ENCODE results near the gene MMP21. TPM values are rescaled to one million over a fixed set of nuclear protein-coding genes. Genes with fewer than 3 reads are reported as not detected.

MMP21 gene
- not detected in 2 replicates for total RNA-seq
- 0.21 and 0.22 TPM in 2 replicates for polyA plus RNA-seq

GRCh38 chr10:125775491-125776106 lies at the start of gene MMP21:
Gene MMP21 (minus strand): TSS chr10:125775821. CDS start chr10:125775821, 0 bp downstream.
- WGBS (ENCODE audit: low lambda C conversion rate, missing lambda C conversion rate): 94% methylated on average over 25 of the region's 26 CpGs
- Histone ChIP-seq H3K4me1 (ENCODE audit: insufficient read depth) (no peaks in the 10 kb centered on the region), H3K36me3 (replicated peaks; ENCODE audit: insufficient read depth, low read depth) (no peaks in the 10 kb centered on the region), H4K20me1 (ENCODE audit: insufficient read depth, poor library complexity, severe bottlenecking) (no peaks in the 10 kb centered on the region), H3K79me2 (no peaks in the 10 kb centered on the region), H3K27ac (no peak within 1 kb of the TSS), H2AFZ (no peak within 1 kb of the TSS), H3K4me2 (no peak within 1 kb of the TSS), H3K9me3 (ENCODE audit: low read depth) (no peaks in the 10 kb centered on the region), H3K9me2 (replicated peaks; ENCODE audit: insufficient read depth) (no peaks in the 10 kb centered on the region), H3K4me3 (no peak within 1 kb of the TSS), H3K27me3 (no peaks in the 10 kb centered on the region)
- TF ChIP-seq EZH2phosphoT487 (IDR thresholded peaks at IDR 0.05; ENCODE audit: low read depth, severe bottlenecking, unreplicated experiment) (no peak), EZH2 (IDR thresholded peaks at IDR 0.05; ENCODE audit: borderline replicate concordance) (no peak), CTCF (IDR thresholded peaks at IDR 0.05; ENCODE audit: poor library complexity) (no peak)
- DNase-seq (ENCODE audit: low spot score): no peak

GRCh38 chr10:125824736-125825135 lies 49.1 kb upstream of the MMP21 start:
- H3K79me2 ChIP-seq: peaks cover 66% of the 10 kb centered on the region
- WGBS (ENCODE audit: low lambda C conversion rate, missing lambda C conversion rate): 91% methylated on average over 1 of the region's 1 CpG

GRCh38 chr10:125823663-125824251 lies 48.1 kb upstream of the MMP21 start:
- H3K4me3 ChIP-seq: peak overlapping the region; percentile 70
- TF ChIP-seq EZH2 (IDR thresholded peaks at IDR 0.05; ENCODE audit: borderline replicate concordance): no peak
- no peak for TF ChIP-seq CTCF (IDR thresholded peaks at IDR 0.05; ENCODE audit: poor library complexity)
- no peak for TF ChIP-seq EZH2phosphoT487 (IDR thresholded peaks at IDR 0.05; ENCODE audit: low read depth, severe bottlenecking, unreplicated experiment)
- H3K79me2 ChIP-seq: peaks cover 66% of the 10 kb centered on the region
- no peaks in the 10 kb centered on the region for H3K9me3 ChIP-seq (ENCODE audit: low read depth)
- H3K9me2 ChIP-seq (replicated peaks; ENCODE audit: insufficient read depth): no peaks in the 10 kb centered on the region
- 2% methylated on average over 20 of the region's 20 CpGs for WGBS (ENCODE audit: low lambda C conversion rate, missing lambda C conversion rate)
- H3K4me1 ChIP-seq (ENCODE audit: insufficient read depth): peaks cover 17% of the 10 kb centered on the region
- peaks cover 3% of the 10 kb centered on the region for H4K20me1 ChIP-seq (ENCODE audit: insufficient read depth, poor library complexity, severe bottlenecking)
- peak overlapping the region; percentile 97 for H3K27ac ChIP-seq
- DNase-seq (ENCODE audit: low spot score): peak; percentile 25
- peak overlapping the region; percentile 92 for H2AFZ ChIP-seq
- H3K27me3 ChIP-seq: no peaks in the 10 kb centered on the region
- H3K36me3 ChIP-seq (replicated peaks; ENCODE audit: insufficient read depth, low read depth): no peaks in the 10 kb centered on the region
- peak overlapping the region; percentile 99 for H3K4me2 ChIP-seq

More at GRCh38 chr10:125824736-125825135, 49.1 kb upstream of the MMP21 start:
- H3K27ac ChIP-seq: no peak overlapping the region
- peaks cover 3% of the 10 kb centered on the region for H4K20me1 ChIP-seq (ENCODE audit: insufficient read depth, poor library complexity, severe bottlenecking)
- TF ChIP-seq CTCF (IDR thresholded peaks at IDR 0.05; ENCODE audit: poor library complexity) (no peak), EZH2 (IDR thresholded peaks at IDR 0.05; ENCODE audit: borderline replicate concordance) (no peak), EZH2phosphoT487 (IDR thresholded peaks at IDR 0.05; ENCODE audit: low read depth, severe bottlenecking, unreplicated experiment) (no peak)
- H3K4me3 ChIP-seq: peak overlapping the region; percentile 70
- no peak for DNase-seq (ENCODE audit: low spot score)
- no peaks in the 10 kb centered on the region for H3K9me2 ChIP-seq (replicated peaks; ENCODE audit: insufficient read depth)
- no peaks in the 10 kb centered on the region for H3K9me3 ChIP-seq (ENCODE audit: low read depth)
- peak overlapping the region; percentile 99 for H3K4me2 ChIP-seq
- peaks cover 17% of the 10 kb centered on the region for H3K4me1 ChIP-seq (ENCODE audit: insufficient read depth)
- H2AFZ ChIP-seq: no peak overlapping the region
- H3K27me3 ChIP-seq: no peaks in the 10 kb centered on the region
- no peaks in the 10 kb centered on the region for H3K36me3 ChIP-seq (replicated peaks; ENCODE audit: insufficient read depth, low read depth)

Measured in hepatocyte (in vitro differentiated cells).